HG02642 (cell line): ENCODE measurements around the gene HS6ST3.

Source experiments
- ATAC-seq: cut with Tn5 transposase; IDR thresholded peaks from one replicate; pipeline ENCODE4 v1.9.1; 2021; ENCODE audit warnings: mild to moderate bottlenecking; ENCODE audit not compliant: unreplicated experiment, poor library complexity

HS6ST3 gene

DNA sequence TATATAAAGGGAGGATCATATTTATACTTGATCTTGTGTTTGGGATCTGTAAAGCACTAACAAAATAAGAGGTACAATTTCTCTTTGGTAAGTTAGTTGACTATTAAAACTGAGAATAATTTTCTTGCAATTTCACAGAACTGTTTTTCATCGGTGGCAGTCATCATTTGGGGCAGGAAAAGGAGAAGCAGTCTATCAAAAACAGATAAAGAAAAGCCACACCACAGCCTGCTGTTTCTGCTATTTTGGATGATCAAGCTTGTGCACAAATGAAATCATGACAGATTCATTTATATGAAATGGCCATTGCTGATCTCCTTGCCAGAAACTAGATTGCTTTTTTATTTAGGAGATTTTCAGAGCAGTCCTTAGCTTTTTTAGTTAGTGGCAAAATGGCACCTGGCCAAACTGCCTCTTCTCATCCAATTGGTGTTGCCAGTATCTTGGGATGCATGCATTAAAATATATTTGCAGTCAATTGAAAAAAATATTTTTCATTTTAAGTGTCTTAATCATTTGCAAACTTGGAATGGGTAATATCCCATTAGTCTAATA is 326.0 kb downstream of the HS6ST3 start:
- no peak for ATAC-seq

- no peak for ATAC-seq
Observed at GRCh38 chr13:96417939-96418685, 328.2 kb downstream of the HS6ST3 start.

DNA sequence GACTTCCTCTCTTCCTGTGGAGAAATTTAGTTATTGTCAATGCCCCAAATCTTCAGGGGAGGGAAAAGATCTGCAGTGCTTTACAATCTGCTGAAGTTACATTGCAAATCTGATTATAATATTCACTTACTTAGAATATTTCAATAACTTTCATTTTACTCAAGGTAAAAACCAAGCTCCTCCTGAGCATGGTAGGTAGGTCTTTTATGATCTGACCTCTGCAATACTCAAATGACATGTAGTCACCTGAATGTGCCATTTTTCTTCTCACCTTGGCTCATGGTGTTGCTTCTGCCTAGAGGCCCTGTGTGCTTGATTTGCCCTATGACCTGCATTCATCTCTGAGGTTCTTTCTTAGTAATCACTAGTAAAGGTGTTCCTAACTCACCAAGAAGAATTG is 331.4 kb downstream of the HS6ST3 start:
- ATAC-seq, result no peak

DNA sequence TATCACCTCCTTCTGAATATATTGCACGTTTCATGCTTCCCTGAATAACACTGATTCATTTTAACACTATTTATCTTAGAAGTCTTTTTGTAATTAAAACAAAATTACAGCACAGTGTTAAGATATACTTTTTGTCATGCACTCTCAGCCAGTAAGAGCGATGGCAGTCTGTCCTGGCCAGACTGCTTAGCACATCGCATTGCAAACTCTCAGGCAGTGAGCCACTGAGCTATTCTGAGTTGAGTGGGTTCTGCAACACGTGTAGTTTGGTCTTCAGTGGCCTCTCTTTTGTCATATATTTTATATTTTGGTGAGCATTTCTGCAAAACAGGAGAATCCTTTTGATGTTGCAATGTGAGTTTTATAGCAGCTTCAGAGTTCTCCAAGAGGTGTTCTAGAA is 332.1 kb downstream of the HS6ST3 start:
- no peak for ATAC-seq

DNA sequence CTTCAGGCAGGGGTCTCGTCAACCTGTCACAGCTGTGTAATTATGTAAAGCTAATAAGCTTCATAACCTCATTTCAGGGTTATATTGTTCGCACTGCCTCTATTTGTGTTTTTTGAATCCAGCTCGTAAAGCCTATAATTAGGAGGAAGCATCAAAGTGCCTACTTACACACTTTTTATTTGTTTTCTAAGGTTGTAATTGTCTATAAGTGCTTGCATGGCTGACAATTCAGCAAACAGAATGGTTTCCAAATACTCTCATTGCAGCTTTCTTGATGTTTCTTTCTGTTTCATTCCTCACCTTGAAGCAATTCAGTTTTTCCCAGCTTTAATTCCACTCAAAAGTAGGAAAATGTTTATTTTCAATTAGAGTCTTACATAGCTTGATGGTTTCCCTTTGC is 336.3 kb downstream of the HS6ST3 start:
- no peak for ATAC-seq

- ATAC-seq, result no peak
Observed at GRCh38 chr13:96428911-96429310, 339.0 kb downstream of the HS6ST3 start.

DNA sequence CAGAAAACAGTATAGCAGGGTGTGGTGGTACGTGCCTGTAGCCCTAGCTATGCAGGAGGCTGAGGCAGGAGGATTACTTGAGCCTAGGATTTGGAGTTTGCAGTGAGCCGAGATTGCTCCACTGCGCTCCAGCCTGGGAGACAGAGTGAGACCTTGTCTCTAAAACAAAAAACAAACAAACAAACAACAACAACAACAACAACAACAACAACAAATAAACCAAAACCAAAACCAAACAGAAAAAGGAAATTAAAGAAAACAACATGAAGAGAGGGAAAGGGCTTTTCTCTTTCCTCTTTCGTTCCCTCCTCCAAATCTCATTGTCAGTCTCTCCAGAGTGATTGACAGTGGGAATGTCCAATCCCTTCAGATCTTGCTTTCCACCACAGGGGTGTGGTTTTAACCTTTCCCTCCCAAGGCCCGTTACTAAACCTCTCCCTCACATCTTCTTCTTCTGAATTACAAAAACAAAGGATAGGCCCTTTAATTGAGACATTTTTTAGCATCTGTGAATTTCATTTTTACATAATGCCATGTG is 341.2 kb downstream of the HS6ST3 start:
- ATAC-seq, result no peak

DNA sequence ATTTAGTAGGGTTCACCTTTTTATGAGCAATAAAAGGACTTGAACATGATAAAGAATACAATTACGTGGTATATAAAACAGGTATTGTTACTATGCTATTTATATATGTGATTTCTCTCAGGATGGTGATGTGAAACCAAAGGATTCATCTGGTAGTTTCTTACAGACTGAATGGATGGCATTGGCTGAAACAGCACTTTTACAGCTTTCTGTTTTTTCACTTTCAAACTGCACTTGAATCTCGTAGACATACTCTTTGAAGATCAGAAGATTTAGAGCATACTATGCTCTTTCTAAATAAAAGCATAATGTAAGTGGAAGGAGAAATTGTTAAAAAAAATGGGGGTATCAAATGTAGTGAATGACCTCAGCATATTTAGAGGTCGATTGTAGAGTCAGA is 354.8 kb downstream of the HS6ST3 start:
- no peak for ATAC-seq

DNA sequence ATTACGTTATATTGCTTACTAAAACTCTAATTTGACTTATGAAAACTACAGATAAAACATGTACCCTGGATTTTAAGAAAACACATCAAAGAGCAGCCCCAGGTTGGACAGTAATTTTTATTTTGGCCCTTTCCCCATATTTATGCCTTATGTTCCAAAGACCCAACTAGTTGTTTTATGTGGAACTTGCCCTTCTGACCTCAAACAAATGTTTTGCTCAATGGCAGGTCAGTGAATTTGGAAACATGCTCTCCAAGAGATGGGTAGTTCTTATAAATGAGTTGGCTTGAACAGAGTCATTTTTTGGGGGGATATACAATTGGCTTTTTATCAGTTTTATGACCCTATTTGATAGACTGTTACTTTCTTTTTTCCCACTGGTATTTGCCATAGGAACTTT is 360.0 kb downstream of the HS6ST3 start:
- ATAC-seq, result no peak

- no peak for ATAC-seq
Observed at GRCh38 chr13:96450326-96451020, 360.6 kb downstream of the HS6ST3 start.

- no peak for ATAC-seq
Observed at GRCh38 chr13:96454466-96454865, 364.6 kb downstream of the HS6ST3 start.

DNA sequence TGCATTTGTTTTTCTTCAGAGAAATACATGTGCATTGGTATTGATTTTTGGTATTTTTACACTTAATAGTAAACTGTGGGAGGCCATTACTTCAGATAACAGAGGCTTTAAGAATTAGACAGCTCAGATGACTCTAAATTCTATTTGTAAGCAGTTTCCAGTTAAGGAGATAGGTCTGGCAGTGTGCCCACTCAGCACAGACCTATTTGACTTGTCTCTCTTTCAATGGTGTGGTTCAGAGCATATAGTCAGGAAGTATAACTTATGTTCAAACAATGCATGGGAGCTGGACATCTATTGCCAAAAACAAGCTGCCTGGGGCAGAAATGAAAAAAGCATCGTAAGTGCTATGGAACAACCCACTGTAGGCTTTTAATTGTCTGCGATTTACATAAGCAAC is 370.7 kb downstream of the HS6ST3 start:
- no peak for ATAC-seq

- ATAC-seq, result no peak
Observed at GRCh38 chr13:96473526-96474180, 383.7 kb downstream of the HS6ST3 start.

GRCh38 chr13:96474181-96474557 is 384.3 kb downstream of the HS6ST3 start:
- no peak for ATAC-seq

DNA sequence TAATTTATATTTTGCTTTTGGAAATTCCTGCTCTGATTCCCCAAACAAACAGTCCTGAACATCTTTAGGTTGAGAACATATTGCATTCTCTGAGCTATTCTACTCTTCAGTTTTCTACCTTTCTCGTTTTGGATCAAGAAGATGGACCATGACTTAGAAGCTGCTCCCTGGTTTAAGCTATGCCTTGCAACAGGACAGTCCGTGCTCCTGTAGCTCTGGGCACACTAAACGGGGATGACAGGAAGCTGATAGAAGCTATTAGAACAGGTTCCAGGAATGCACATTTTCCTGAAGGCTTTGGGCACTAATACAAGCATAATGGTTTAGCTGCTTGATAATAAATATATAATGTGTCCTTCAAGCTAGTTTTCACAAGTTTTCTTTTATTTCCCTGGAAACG is 385.2 kb downstream of the HS6ST3 start:
- ATAC-seq, result no peak

DNA sequence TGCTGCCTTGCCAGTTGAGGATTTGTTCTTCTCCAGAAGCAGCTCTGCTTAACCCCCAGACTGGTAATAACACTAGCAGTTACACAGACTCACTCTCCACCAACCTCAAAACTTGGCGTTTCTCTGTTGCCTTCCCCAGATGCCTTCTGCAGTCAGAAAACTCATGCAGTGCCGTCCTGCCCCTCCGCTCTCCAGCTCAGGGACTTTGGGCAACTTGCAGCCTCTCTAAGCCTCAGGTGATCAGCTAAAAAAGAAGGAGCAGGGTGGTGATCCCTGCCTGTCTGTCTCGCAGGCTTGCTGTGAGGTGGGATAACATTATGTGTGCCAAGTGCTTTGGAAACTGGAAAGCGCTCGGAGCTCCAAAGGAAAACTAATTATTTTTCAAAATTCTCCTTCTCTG is 391.6 kb downstream of the HS6ST3 start:
- ATAC-seq, result no peak

DNA sequence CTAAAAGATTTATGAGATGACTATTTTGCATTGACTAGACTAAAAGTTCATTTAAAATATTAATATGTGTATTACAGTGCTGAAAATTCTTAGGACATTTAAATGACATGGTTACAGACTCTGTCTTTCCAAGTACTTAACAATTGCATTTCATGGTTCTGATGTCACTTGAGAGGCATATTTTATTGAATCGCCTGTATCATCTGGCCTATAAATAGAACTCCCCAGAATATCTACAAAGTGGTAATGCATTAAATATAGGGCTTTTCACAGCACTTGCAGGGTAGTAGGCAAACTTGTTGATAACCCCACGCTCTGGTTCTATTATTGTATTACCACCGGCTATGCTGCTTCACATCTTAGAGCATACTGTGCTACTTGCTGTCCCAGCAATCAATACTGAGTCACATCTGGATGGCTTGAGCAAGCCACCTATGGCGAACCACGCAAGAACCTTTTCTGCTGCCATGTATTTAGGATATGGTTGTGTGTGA is 400.6 kb downstream of the HS6ST3 start:
- no peak for ATAC-seq

DNA sequence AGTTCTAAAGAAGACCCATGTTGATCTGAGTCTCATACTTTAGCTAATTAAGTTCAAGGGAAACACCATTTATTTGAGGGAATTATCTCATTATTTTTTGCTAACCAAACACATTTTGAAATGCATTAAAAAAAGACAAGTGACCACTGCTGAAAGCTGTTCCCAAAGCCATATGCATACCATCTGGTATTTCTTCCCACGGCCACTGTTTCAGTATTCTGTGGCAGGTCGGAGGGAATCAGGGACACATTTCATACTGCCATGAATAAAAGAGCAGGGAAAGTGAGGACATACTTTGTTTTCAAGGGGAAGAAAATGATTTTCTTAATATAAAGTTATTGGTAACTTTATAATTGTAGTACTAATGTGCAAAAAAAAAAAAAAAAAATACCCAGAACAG is 401.2 kb downstream of the HS6ST3 start:
- no peak for ATAC-seq

- no peak for ATAC-seq
Observed at GRCh38 chr13:96492766-96493165, 402.9 kb downstream of the HS6ST3 start.

DNA sequence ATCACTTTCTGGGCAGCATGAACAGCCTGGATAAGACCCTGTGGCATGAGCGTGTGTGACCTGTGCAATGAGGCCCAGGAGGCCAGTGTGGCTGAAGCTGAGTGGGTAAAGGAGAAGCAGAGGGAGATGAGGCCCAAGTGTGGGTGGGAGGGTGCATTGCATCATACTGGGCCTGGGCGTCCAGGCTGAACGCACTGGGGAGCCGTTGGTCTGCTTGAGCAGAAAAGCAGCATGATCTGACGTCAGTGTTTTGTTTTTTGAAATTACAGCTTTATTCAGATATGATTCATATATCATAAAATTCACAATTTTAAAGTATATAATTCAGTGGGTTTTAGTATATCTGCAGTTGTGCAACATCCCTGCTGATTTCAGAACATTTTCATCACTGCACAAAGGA is 409.7 kb downstream of the HS6ST3 start:
- no peak for ATAC-seq

DNA sequence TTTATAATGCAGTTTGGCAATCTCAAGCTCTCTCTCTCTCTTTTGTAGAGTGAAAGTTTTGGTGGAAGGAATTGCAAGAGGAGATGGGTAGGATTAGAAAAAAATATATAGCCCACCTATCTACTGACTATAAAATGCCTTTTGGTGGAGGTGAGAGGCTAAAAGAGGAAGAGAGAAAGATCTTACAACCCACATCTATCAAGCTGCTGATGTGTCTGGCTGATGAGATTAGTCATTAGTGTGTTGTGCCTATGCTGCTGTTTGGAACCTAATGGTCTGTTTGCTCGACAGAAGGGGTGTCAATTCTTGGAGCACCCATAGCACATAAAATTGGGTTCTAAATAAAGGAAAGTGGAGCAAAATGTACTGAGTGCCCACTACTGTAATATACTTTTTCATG is 411.0 kb downstream of the HS6ST3 start:
- no peak for ATAC-seq
